ENCODE results near the gene RPGR.

Gene RPGR

DNA sequence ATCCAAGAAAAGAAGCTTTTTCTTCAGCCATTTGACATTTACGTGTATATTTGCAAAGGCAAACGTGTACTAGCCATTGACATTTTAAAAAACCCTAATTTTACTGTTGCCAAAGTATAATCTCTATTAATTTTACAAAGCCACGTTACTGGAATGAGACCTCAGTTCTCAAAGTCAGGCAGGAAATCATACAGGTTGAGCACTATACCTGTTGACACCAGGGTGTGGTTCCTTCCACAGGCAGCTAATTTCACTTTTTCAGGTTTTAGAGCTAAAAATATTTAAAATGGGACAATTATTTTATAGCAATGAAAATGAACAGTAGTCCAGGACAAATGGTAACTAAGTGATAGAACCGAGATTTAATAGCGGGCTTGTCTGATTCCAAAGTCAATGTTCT lies 6.5 kb downstream of the RPGR start:
- Histone ChIP-seq H3K27me3 (ENCODE audit: insufficient read depth, insufficient read length) (no peaks in the 10 kb centered on the region), H3K9me3 (ENCODE audit: insufficient read depth, low read length) (no peaks in the 10 kb centered on the region), H3K4me3 (ENCODE audit: insufficient read length, low read depth) (no peak overlapping the region), H3K9ac (ENCODE audit: insufficient read length, low read depth) (no peak overlapping the region), H3K36me3 (ENCODE audit: insufficient read depth, insufficient read length, low read length) (peaks cover 12% of the 10 kb centered on the region), H3K4me1 (ENCODE audit: insufficient read depth, insufficient read length) (no peaks in the 10 kb centered on the region)
- DNase-seq (ENCODE audit: low read depth, low spot score): no peak
- no peak for TF ChIP-seq YY1 (IDR thresholded peaks at IDR 0.05; ENCODE audit: insufficient read depth, insufficient read length)

DNA sequence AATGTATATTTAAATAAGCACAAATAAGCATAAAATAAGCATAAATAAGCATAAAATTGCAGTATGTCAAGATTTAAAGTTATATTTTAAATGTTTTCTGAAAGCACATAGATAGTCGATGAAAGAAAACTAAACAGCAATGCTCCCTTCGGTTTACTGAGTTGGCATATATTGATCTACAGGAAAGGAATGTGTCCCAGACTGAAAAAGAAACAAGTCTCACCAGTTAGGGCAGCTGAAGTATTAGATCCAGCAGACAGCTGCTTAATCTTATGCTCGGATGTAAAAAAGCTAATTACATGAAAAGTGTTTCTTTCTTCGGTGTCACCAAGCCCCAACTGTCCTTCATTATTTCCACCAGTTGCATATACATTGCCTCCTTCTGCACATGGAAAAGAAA lies 8.7 kb downstream of the RPGR start:
- Histone ChIP-seq H3K4me3 (ENCODE audit: insufficient read length, low read depth) (no peak overlapping the region), H3K36me3 (ENCODE audit: insufficient read depth, insufficient read length, low read length) (peaks cover 12% of the 10 kb centered on the region), H3K4me1 (ENCODE audit: insufficient read depth, insufficient read length) (no peaks in the 10 kb centered on the region), H3K9ac (ENCODE audit: insufficient read length, low read depth) (no peak overlapping the region), H3K27me3 (ENCODE audit: insufficient read depth, insufficient read length) (no peaks in the 10 kb centered on the region), H3K9me3 (ENCODE audit: insufficient read depth, low read length) (no peaks in the 10 kb centered on the region)
- DNase-seq (ENCODE audit: low read depth, low spot score): no peak
- TF ChIP-seq SUZ12 (IDR thresholded peaks at IDR 0.05; ENCODE audit: extremely low read depth, insufficient read depth, insufficient read length) (no peak), ZNF274 (IDR thresholded peaks at IDR 0.05; ENCODE audit: low read depth, low read length) (no peak), YY1 (IDR thresholded peaks at IDR 0.05; ENCODE audit: insufficient read depth, insufficient read length) (no peak)

DNA sequence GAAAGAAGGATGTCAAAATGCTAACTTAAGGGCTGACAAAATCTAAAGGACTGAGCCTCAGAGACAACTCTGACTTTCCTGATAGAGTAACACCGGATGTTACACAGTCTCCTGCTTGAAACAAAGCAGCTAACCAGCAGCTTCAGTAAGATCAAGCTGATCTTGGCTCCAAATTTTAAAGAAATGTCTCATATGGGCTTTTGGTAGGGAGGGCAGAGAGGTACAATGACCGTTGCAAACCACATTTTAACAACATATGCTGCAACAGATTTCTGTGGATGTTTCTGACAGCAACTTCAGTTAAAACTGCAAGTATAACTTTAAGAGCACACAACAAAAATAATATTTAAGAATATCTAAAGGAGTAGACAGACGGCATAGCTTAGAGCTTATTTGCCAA lies 9.1 kb downstream of the RPGR start:
- no peak overlapping the region for H3K9ac ChIP-seq (ENCODE audit: insufficient read length, low read depth)
- TF ChIP-seq ZNF274 (IDR thresholded peaks at IDR 0.05; ENCODE audit: low read depth, low read length) (no peak), SUZ12 (IDR thresholded peaks at IDR 0.05; ENCODE audit: extremely low read depth, insufficient read depth, insufficient read length) (no peak), YY1 (IDR thresholded peaks at IDR 0.05; ENCODE audit: insufficient read depth, insufficient read length) (no peak)
- H3K36me3 ChIP-seq (ENCODE audit: insufficient read depth, insufficient read length, low read length): peaks cover 12% of the 10 kb centered on the region
- no peak for DNase-seq (ENCODE audit: low read depth, low spot score)
- no peaks in the 10 kb centered on the region for H3K9me3 ChIP-seq (ENCODE audit: insufficient read depth, low read length)
- H3K4me3 ChIP-seq (ENCODE audit: insufficient read length, low read depth): no peak overlapping the region
- H3K4me1 ChIP-seq (ENCODE audit: insufficient read depth, insufficient read length): no peaks in the 10 kb centered on the region
- no peaks in the 10 kb centered on the region for H3K27me3 ChIP-seq (ENCODE audit: insufficient read depth, insufficient read length)

DNA sequence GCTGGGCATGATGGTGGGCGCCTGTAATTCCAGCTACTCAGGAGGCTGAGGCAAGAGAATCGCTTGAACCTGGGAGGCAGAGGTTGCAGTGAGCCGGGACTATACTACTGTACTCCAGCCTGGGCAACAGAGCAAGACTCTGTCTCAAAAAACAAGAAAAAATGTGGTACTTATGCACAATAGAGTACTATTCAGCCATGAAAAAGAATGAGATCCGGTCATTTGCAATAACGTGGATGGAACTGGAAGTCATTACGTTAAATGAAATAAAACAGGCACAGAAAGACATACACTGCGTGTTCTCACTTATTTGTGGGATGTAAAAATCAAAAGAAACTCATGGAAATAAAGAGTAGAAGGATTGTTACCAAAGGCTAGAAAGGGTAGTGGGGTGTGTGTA lies 12.1 kb downstream of the RPGR start:
- no peak for TF ChIP-seq YY1 (IDR thresholded peaks at IDR 0.05; ENCODE audit: insufficient read depth, insufficient read length)
- no peak for TF ChIP-seq ZNF274 (IDR thresholded peaks at IDR 0.05; ENCODE audit: low read depth, low read length)
- TF ChIP-seq SUZ12 (IDR thresholded peaks at IDR 0.05; ENCODE audit: extremely low read depth, insufficient read depth, insufficient read length): no peak
- no peak overlapping the region for H3K4me3 ChIP-seq (ENCODE audit: insufficient read length, low read depth)
- H3K27me3 ChIP-seq (ENCODE audit: insufficient read depth, insufficient read length): no peaks in the 10 kb centered on the region
- no peak for DNase-seq (ENCODE audit: low read depth, low spot score)
- no peaks in the 10 kb centered on the region for H3K9me3 ChIP-seq (ENCODE audit: insufficient read depth, low read length)
- no peak overlapping the region for H3K9ac ChIP-seq (ENCODE audit: insufficient read length, low read depth)
- H3K36me3 ChIP-seq (ENCODE audit: insufficient read depth, insufficient read length, low read length): peaks cover 11% of the 10 kb centered on the region
- H3K4me1 ChIP-seq (ENCODE audit: insufficient read depth, insufficient read length): no peaks in the 10 kb centered on the region

DNA sequence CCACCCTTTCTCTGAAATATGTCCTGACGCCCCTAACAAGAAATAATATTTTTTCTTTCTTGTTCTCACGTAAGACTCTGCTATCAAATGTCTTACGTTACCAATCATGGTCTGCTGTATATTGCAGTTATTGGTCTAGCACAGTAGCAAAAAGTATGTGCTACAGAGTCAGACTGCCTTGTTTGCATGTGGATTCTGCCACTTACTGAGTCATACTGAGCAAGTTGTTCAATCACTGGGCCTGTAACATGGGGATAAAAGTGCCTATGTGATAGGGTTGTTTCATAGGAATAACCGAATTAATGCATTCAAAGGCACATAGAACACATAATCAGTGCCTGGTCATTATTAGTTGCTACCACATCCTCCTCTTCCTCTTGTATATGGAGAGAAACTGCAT lies 14.1 kb downstream of the RPGR start:
- no peak for DNase-seq (ENCODE audit: low read depth, low spot score)
- Histone ChIP-seq H3K9ac (ENCODE audit: insufficient read length, low read depth) (no peak overlapping the region), H3K9me3 (ENCODE audit: insufficient read depth, low read length) (no peaks in the 10 kb centered on the region), H3K4me1 (ENCODE audit: insufficient read depth, insufficient read length) (no peaks in the 10 kb centered on the region), H3K4me3 (ENCODE audit: insufficient read length, low read depth) (no peak overlapping the region), H3K27me3 (ENCODE audit: insufficient read depth, insufficient read length) (no peaks in the 10 kb centered on the region), H3K36me3 (ENCODE audit: insufficient read depth, insufficient read length, low read length) (peaks cover 9% of the 10 kb centered on the region)
- no peak for TF ChIP-seq SUZ12 (IDR thresholded peaks at IDR 0.05; ENCODE audit: extremely low read depth, insufficient read depth, insufficient read length)
- no peak for TF ChIP-seq YY1 (IDR thresholded peaks at IDR 0.05; ENCODE audit: insufficient read depth, insufficient read length)
- no peak for TF ChIP-seq ZNF274 (IDR thresholded peaks at IDR 0.05; ENCODE audit: low read depth, low read length)

DNA sequence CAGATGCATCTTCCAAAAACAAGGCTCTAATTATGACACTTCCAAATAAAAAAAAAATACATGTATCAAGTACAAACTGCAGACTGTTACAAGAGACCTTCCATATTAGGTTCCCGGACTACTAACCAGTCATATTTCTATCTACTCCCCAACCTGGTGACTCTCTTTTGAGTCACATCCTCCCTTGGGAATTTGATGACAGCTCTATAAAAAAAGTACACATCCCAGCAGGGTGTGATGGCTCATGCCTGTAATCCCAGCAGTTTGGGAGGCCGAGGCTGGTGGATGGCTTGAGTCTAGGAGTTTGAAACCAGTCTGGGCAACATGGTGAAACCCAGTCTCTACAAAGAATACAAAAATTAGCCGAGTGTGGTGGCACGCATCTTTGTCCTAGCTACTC lies 14.9 kb downstream of the RPGR start:
- Histone ChIP-seq H3K27me3 (ENCODE audit: insufficient read depth, insufficient read length) (no peaks in the 10 kb centered on the region), H3K36me3 (ENCODE audit: insufficient read depth, insufficient read length, low read length) (peaks cover 6% of the 10 kb centered on the region), H3K9me3 (ENCODE audit: insufficient read depth, low read length) (no peaks in the 10 kb centered on the region), H3K4me3 (ENCODE audit: insufficient read length, low read depth) (no peak overlapping the region), H3K4me1 (ENCODE audit: insufficient read depth, insufficient read length) (no peaks in the 10 kb centered on the region), H3K9ac (ENCODE audit: insufficient read length, low read depth) (no peak overlapping the region)
- DNase-seq (ENCODE audit: low read depth, low spot score): no peak
- TF ChIP-seq ZNF274 (IDR thresholded peaks at IDR 0.05; ENCODE audit: low read depth, low read length) (no peak), SUZ12 (IDR thresholded peaks at IDR 0.05; ENCODE audit: extremely low read depth, insufficient read depth, insufficient read length) (no peak), YY1 (IDR thresholded peaks at IDR 0.05; ENCODE audit: insufficient read depth, insufficient read length) (no peak)

DNA sequence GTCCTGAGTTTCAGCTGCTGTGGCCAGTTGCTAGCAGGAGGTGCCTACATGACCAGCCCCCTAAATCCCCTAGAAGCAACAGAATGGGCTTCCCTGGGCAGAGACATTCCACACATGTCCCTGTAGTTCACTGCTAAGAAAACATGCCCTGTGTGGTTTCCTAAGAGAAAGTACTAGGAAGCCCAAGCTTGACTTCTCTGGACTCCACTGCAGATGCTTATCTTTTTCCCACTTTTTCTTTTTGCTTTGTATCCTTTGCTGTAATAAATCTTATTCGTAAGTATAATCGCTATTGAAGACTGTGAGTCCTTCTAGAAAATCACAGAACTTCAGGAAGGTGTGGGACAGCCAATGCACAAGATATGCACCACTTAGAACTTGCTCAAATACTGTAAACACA lies 15.6 kb downstream of the RPGR start:
- H3K9ac ChIP-seq (ENCODE audit: insufficient read length, low read depth): no peak overlapping the region
- TF ChIP-seq ZNF274 (IDR thresholded peaks at IDR 0.05; ENCODE audit: low read depth, low read length) (no peak), YY1 (IDR thresholded peaks at IDR 0.05; ENCODE audit: insufficient read depth, insufficient read length) (no peak), SUZ12 (IDR thresholded peaks at IDR 0.05; ENCODE audit: extremely low read depth, insufficient read depth, insufficient read length) (no peak)

DNA sequence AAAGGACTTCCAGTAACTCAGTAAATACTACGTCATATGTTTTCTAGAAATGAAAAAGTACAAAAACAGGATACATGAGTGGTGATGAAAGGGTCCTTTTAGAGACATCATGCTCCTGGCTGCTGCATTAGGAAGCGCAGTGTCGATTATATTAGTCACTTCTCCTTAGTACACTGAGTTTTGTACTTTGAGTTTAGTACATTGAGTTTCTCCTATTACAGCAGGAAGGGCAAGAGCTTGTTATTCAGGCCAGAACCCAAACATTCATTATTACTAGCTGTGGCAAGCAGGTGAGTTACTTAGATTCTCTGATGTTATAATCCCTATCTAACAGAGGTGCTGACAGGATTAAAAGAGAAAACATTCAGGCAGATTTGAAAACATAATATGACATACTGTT lies 21.3 kb downstream of the RPGR start:
- no peak for DNase-seq (ENCODE audit: low read depth, low spot score)
- no peaks in the 10 kb centered on the region for H3K4me1 ChIP-seq (ENCODE audit: insufficient read depth, insufficient read length)

More for the DNA sequence above, 15.6 kb downstream of the RPGR start:
- Histone ChIP-seq H3K4me3 (ENCODE audit: insufficient read length, low read depth) (no peak overlapping the region), H3K36me3 (ENCODE audit: insufficient read depth, insufficient read length, low read length) (peaks cover 2% of the 10 kb centered on the region), H3K27me3 (ENCODE audit: insufficient read depth, insufficient read length) (no peaks in the 10 kb centered on the region), H3K4me1 (ENCODE audit: insufficient read depth, insufficient read length) (no peaks in the 10 kb centered on the region), H3K9me3 (ENCODE audit: insufficient read depth, low read length) (no peaks in the 10 kb centered on the region)
- no peak for DNase-seq (ENCODE audit: low read depth, low spot score)

More for the DNA sequence above, 21.3 kb downstream of the RPGR start:
- no peaks in the 10 kb centered on the region for H3K27me3 ChIP-seq (ENCODE audit: insufficient read depth, insufficient read length)
- no peak overlapping the region for H3K9ac ChIP-seq (ENCODE audit: insufficient read length, low read depth)
- peaks cover 6% of the 10 kb centered on the region for H3K36me3 ChIP-seq (ENCODE audit: insufficient read depth, insufficient read length, low read length)
- TF ChIP-seq ZNF274 (IDR thresholded peaks at IDR 0.05; ENCODE audit: low read depth, low read length): no peak
- TF ChIP-seq SUZ12 (IDR thresholded peaks at IDR 0.05; ENCODE audit: extremely low read depth, insufficient read depth, insufficient read length): no peak
- no peak for TF ChIP-seq YY1 (IDR thresholded peaks at IDR 0.05; ENCODE audit: insufficient read depth, insufficient read length)
- H3K4me3 ChIP-seq (ENCODE audit: insufficient read length, low read depth): no peak overlapping the region
- no peaks in the 10 kb centered on the region for H3K9me3 ChIP-seq (ENCODE audit: insufficient read depth, low read length)
